ENCODE data around the gene SLC6A1.

Gene SLC6A1

GRCh38 chr3:11019116-11019819, 26.7 kb downstream of the SLC6A1 start:
- no peak for DNase-seq (ENCODE audit: low read depth)

- DNase-seq (ENCODE audit: low read depth), result no peak
Measured at GRCh38 chr3:11020764-11021163, 28.2 kb downstream of the SLC6A1 start.

- DNase-seq (ENCODE audit: low read depth), result no peak
Measured at GRCh38 chr3:11021611-11022011, 29.1 kb downstream of the SLC6A1 start.

GRCh38 chr3:11022115-11022514, 29.6 kb downstream of the SLC6A1 start:
- no peak for DNase-seq (ENCODE audit: low read depth)

GRCh38 chr3:11024181-11024580, 31.6 kb downstream of the SLC6A1 start:
- no peak for DNase-seq (ENCODE audit: low read depth)

GRCh38 chr3:11029948-11030347, 37.4 kb downstream of the SLC6A1 start:
- no peak for DNase-seq (ENCODE audit: low read depth)

GRCh38 chr3:11033871-11034270, 41.3 kb downstream of the SLC6A1 start:
- DNase-seq (ENCODE audit: low read depth), result no peak

GRCh38 chr3:11034309-11034985, 41.9 kb downstream of the SLC6A1 start:
- DNase-seq (ENCODE audit: low read depth), result no peak

GRCh38 chr3:11035757-11036505, 43.4 kb downstream of the SLC6A1 start:
- DNase-seq (ENCODE audit: low read depth), result no peak

- DNase-seq (ENCODE audit: low read depth), result no peak
Measured at GRCh38 chr3:11037241-11037873, 44.8 kb downstream of the SLC6A1 start.

- DNase-seq (ENCODE audit: low read depth), result no peak
Measured at GRCh38 chr3:11037976-11038375, 45.4 kb downstream of the SLC6A1 start.

GRCh38 chr3:11045536-11045935, 53.0 kb downstream of the SLC6A1 start:
- no peak for DNase-seq (ENCODE audit: low read depth)

GRCh38 chr3:11047500-11047899, 55.0 kb downstream of the SLC6A1 start:
- DNase-seq (ENCODE audit: low read depth), result no peak

- no peak for DNase-seq (ENCODE audit: low read depth)
Measured at GRCh38 chr3:11050666-11051323, 58.2 kb downstream of the SLC6A1 start.

- no peak for DNase-seq (ENCODE audit: low read depth)
Measured at GRCh38 chr3:11053926-11054503, 61.5 kb downstream of the SLC6A1 start.

- DNase-seq (ENCODE audit: low read depth), result no peak
Measured at GRCh38 chr3:11054739-11055438, 62.3 kb downstream of the SLC6A1 start.

- no peak for DNase-seq (ENCODE audit: low read depth)
Measured at GRCh38 chr3:11055496-11055895, 62.9 kb downstream of the SLC6A1 start.

- DNase-seq (ENCODE audit: low read depth), result no peak
Measured at GRCh38 chr3:11056531-11057050, 64.0 kb downstream of the SLC6A1 start.

- DNase-seq (ENCODE audit: low read depth), result no peak
Measured at GRCh38 chr3:11057655-11058054, 65.1 kb downstream of the SLC6A1 start.

- no peak for DNase-seq (ENCODE audit: low read depth)
Measured at GRCh38 chr3:11059090-11059798, 66.7 kb downstream of the SLC6A1 start.
